Liver (tissue), 3 donors: ENCODE measurements around the gene DNAH1.

Experiments
- JUND ChIP-seq, 2 donors: IDR thresholded peaks; 2 replicates each; pipeline ENCODE4 v1.6.1; 2016; ENCODE audit warnings: antibody characterized with exemption in 2 of 2
- YY1 ChIP-seq: IDR thresholded peaks from 2 replicates; pipeline ENCODE4 v1.6.1; 2016; ENCODE audit warnings: antibody characterized with exemption, mild to moderate bottlenecking
- TF ChIP-seq, protein P1 (sequence below): IDR thresholded peaks from 2 replicates; pipeline ENCODE4 v1.6.1; 2016; ENCODE audit warnings: antibody characterized with exemption, mild to moderate bottlenecking
- TF ChIP-seq, protein P2 (sequence below): fragments of 150-350 bp; IDR thresholded peaks from 2 replicates; pipeline ENCODE4 v1.5.1; 2017; ENCODE audit warnings: improper control_type of control experiment, low read depth, low read length; ENCODE audit not compliant: missing input control
- TF ChIP-seq, protein P3 (sequence below): IDR thresholded peaks from 2 replicates; pipeline ENCODE4 v1.6.1; 2016; ENCODE audit warnings: antibody characterized with exemption
- TF ChIP-seq, protein P4 (sequence below): IDR thresholded peaks from 2 replicates; pipeline ENCODE4 v1.6.1; 2016; ENCODE audit warnings: antibody characterized with exemption
- donor health status: healthy.
- donor health status: healthy.

DNA sequence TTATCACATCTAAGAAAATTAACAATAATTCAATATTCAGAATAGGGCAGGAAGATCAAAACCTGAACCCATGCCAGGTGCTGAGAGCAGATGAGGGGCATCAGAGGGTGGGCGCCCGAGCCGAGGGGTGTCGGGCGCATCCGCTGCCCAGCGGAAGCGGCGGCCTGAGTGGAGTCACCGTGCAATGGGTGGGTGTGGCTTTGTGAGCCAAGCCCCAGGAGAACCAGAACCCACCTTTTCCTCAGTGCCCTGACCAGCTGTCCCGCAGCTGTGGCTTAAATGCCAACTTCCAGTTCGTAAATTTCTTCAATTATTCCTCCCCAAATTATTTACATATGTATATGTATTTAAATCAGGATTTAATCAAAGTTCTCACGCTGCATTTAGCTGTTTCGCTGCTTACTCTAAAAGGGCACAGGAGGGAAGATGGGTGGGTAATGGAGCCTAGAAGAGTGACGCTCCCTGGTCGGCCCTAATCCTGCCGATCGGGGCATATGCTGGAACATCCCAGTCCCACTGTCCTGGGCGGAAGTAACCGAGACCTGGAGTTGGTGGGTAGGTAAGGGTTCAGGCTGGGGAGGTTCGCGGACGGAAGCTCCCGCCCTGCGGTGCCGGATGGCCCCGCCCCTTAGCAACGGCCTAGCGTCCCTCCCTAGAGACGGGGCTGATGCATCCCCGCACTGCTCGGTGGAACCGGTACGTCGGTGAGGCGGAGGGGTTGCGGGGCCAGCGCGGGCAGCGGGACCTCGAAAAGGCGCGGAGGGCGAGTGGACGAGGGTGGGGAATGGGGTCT, 1.3 kb downstream of the DNAH1 start:
- TF ChIP-seq, protein P1, sequence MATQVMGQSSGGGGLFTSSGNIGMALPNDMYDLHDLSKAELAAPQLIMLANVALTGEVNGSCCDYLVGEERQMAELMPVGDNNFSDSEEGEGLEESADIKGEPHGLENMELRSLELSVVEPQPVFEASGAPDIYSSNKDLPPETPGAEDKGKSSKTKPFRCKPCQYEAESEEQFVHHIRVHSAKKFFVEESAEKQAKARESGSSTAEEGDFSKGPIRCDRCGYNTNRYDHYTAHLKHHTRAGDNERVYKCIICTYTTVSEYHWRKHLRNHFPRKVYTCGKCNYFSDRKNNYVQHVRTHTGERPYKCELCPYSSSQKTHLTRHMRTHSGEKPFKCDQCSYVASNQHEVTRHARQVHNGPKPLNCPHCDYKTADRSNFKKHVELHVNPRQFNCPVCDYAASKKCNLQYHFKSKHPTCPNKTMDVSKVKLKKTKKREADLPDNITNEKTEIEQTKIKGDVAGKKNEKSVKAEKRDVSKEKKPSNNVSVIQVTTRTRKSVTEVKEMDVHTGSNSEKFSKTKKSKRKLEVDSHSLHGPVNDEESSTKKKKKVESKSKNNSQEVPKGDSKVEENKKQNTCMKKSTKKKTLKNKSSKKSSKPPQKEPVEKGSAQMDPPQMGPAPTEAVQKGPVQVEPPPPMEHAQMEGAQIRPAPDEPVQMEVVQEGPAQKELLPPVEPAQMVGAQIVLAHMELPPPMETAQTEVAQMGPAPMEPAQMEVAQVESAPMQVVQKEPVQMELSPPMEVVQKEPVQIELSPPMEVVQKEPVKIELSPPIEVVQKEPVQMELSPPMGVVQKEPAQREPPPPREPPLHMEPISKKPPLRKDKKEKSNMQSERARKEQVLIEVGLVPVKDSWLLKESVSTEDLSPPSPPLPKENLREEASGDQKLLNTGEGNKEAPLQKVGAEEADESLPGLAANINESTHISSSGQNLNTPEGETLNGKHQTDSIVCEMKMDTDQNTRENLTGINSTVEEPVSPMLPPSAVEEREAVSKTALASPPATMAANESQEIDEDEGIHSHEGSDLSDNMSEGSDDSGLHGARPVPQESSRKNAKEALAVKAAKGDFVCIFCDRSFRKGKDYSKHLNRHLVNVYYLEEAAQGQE: no peak
- TF ChIP-seq, protein P2, sequence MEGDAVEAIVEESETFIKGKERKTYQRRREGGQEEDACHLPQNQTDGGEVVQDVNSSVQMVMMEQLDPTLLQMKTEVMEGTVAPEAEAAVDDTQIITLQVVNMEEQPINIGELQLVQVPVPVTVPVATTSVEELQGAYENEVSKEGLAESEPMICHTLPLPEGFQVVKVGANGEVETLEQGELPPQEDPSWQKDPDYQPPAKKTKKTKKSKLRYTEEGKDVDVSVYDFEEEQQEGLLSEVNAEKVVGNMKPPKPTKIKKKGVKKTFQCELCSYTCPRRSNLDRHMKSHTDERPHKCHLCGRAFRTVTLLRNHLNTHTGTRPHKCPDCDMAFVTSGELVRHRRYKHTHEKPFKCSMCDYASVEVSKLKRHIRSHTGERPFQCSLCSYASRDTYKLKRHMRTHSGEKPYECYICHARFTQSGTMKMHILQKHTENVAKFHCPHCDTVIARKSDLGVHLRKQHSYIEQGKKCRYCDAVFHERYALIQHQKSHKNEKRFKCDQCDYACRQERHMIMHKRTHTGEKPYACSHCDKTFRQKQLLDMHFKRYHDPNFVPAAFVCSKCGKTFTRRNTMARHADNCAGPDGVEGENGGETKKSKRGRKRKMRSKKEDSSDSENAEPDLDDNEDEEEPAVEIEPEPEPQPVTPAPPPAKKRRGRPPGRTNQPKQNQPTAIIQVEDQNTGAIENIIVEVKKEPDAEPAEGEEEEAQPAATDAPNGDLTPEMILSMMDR: no peak
- TF ChIP-seq JUND (IDR thresholded peaks at IDR 0.05) (no peak), YY1 (no peak)
- TF ChIP-seq, protein P3, sequence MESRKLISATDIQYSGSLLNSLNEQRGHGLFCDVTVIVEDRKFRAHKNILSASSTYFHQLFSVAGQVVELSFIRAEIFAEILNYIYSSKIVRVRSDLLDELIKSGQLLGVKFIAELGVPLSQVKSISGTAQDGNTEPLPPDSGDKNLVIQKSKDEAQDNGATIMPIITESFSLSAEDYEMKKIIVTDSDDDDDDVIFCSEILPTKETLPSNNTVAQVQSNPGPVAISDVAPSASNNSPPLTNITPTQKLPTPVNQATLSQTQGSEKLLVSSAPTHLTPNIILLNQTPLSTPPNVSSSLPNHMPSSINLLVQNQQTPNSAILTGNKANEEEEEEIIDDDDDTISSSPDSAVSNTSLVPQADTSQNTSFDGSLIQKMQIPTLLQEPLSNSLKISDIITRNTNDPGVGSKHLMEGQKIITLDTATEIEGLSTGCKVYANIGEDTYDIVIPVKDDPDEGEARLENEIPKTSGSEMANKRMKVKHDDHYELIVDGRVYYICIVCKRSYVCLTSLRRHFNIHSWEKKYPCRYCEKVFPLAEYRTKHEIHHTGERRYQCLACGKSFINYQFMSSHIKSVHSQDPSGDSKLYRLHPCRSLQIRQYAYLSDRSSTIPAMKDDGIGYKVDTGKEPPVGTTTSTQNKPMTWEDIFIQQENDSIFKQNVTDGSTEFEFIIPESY: no peak
- TF ChIP-seq, protein P4, sequence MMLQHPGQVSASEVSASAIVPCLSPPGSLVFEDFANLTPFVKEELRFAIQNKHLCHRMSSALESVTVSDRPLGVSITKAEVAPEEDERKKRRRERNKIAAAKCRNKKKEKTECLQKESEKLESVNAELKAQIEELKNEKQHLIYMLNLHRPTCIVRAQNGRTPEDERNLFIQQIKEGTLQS: no peak
